Islet of Langerhans (tissue), 1 donor: ENCODE data around the gene RBBP6.
"Not testable (repeated sequence)": the region's sequence is repeated elsewhere in the genome, so short reads cannot be mapped to it uniquely, and the experiment has no call there.

Source experiments
- FAIRE-seq: peaks from one replicate; lab custom pipeline; 2011; peaks lifted over from hg19 to GRCh38; lab: Jason Lieb, UNC

RBBP6 gene

DNA sequence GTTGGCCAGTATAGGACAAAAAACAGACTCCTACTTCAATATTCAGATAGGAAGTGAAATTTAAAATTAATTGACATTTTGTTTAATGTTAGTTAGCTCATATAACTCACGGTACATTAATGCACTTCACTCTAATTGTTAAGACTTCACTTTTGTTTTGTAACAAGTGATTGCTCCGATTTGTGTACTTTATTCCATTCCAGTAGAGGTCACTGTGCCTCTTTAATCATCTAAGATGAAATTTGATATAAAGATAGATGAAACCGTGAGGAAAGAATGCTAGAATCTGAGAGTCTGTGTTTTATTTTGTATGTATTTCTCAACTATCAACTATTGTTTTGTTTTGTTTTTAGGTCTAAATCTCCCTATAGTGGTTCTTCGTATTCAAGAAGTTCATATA lies 29.0 kb downstream of the RBBP6 start:
- FAIRE-seq = no peak

DNA sequence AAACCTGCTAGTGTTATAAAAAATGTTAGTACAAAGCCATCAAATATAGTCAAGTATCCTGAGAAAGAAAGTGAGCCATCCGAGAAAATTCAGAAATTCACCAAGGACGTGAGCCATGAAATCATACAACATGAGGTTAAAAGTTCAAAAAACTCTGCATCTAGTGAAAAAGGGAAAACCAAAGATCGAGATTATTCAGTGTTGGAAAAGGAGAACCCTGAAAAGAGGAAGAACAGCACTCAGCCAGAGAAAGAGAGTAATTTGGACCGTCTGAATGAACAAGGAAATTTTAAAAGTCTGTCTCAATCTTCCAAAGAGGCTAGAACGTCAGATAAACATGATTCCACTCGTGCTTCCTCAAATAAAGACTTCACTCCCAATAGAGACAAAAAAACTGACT lies 31.7 kb downstream of the RBBP6 start:
- no peak for FAIRE-seq

GRCh38 chr16:24572069-24572468 lies 32.7 kb downstream of the RBBP6 start:
- no peak for FAIRE-seq

DNA sequence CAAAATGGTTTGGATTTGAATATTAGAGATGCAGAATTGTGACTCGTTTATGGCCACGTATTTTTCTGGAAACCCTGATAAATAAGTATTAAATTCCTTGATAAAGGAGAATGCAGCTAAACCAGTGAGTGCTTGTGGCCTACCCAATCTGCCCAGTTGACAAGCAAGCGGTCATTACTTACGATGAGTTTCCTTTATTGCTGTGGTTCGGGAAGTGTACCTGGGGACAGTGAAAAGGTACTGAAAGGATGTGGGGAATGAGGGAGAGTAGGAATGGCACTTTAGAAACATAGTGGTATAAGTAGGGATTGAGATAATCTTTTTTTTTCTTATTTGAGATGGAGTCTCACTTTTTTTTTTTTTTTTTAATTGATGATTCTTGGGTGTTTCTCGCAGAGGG lies 33.8 kb downstream of the RBBP6 start:
- FAIRE-seq = no peak

DNA sequence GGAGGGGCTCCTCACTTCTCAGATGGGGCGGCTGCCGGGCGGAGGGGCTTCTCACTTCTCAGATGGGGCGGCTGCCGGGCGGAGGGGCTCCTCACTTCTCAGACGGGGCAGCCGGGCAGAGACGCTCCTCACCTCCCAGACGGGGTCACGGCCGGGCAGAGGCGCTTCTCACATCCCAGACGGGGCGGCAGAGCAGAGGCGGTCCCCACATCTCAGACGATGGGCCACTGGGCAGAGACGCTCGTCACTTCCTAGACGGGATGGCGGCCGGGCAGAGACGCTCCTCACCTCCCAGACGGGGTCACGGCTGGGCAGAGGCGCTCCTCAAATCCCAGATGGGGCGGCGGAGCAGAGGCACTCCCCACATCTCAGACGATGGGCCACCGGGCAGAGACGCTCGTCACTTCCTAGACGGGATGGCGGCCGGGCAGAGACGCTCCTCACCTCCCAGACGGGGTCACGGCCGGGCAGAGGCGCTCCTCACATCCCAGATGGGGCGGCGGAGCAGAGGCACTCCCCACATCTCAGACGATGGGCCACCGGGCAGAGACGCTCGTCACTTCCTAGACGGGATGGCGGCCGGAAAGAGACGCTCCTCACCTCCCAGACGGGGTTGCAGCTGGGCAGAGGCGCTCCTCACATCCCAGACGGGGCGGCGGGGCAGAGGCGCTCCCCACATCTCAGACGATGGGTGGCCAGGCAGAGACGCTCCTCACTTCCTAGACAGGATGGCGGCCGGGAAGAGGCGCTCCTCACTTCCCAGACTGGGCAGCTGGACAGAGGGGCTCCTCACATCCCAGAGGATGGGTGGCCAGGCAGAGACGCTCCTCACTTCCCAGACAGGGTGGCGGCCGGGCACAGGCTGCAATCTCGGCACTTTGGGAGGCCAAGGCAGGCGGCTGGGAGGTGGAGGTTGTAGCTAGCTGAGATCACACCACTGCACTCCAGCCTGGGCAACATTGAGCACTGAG lies 35.4 kb downstream of the RBBP6 start:
- not testable (repeated sequence) for FAIRE-seq

GRCh38 chr16:24575791-24576190 lies 36.4 kb downstream of the RBBP6 start:
- not testable (repeated sequence) for FAIRE-seq

- FAIRE-seq = no peak
Observed at GRCh38 chr16:24577167-24577566, 37.8 kb downstream of the RBBP6 start.

DNA sequence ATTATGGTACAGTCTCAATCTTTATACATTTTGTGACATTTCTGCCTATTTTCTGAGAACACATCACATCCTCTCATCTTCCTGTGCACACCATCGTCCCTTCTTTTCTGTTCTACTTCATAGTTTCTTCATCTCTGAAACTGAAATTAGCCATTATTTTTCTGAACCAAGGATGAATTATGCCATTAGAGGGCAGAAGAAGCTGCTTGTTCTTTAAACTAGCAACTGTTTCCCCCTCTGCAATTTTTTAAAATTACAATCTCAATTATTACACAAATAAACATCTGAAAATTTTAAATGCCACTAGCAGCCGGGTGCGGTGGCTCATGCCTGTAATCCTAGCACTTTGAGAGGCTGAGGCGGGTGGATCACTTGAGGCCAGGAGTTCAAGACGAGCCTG lies 41.3 kb downstream of the RBBP6 start:
- FAIRE-seq = peak; percentile 91

DNA sequence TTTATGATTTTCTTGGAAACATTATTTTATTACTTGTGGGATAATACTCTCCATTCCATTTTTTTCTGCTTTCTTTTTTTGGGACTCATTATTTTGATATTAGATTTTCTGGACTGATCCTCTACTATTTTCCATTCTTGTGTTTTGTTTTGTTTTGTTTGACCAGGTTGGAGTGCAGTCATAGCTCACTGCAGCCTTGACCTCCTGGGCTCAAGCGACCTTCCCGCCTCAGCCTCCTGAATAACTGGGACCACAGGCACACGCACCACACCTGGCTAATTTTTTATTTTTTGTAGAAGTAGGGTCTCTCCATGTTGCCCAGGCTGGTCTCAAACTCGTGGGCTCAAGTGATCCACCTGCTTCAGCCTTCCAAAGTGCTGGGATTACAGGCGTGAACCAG lies 44.1 kb downstream of the RBBP6 start:
- FAIRE-seq = no peak

- no peak for FAIRE-seq
Observed at GRCh38 chr16:24589997-24590396, 50.6 kb downstream of the RBBP6 start.

DNA sequence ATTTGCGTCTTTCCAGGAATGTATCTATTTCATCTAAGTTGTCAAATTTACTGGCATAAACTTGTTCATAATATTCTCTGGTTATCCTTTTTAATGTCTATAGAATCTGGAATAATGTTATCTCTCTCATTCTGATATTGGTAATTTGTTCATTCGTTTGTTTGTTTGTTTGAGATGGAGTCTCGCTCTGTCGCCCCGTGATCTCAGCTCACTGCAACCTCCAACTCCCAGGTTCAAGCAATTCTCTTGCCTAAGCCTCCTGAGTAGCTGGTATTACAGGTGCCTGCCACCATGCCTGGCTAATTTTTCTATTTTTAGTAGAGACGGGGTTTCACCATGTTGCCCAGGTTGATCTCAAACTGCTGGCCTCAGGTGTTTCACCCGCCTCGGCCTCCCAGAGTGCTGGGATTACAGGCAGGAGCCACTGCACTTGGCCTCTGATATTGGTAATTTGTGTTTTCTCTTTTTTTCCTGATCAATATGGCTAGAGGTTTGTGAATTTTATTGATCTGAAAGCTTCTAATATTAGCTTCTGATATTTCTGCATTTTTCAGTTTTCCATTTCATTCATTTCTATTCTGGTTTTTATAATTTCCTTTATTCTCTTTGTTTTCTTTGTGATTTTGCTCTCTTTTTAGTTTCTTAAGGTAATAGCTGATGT lies 59.5 kb downstream of the RBBP6 start:
- no peak for FAIRE-seq

DNA sequence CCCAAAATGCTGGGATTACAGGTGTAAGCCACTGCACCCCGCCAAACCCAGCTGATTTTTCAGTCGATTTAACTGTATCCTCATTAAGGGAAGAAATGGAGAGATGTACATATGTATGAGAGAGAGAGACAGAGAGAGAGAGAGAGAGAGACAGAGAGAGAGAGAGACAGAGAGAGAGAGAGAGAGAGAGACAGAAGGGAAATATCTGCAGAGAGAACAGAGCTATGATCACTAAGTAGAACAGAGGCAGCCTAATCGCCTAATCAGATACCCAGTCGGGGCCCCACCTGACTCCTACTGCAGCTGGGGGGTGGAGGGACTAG lies 70.0 kb downstream of the RBBP6 start:
- no peak for FAIRE-seq

- no peak for FAIRE-seq
Observed at GRCh38 chr16:24609740-24610415, 70.5 kb downstream of the RBBP6 start.

GRCh38 chr16:24610416-24610755 lies 71.0 kb downstream of the RBBP6 start:
- no peak for FAIRE-seq

DNA sequence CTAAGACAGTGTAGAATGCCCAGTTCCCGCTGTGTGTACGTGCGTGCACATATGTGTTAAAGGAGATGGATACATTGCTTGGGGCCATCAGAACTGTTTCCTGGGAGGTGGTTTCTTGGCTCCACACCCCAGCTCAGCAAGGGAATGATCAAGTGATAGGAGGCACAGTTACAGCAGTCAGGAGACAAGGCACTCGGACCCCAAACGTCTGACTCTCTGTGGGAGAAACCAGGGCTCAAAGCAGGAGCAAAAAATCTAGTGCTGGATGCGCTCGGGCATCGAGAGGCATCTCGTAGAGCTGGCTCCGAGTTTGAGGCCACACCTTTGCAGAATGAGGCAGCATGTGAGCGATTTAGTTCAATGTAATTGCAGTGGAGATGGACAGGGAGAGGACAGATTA lies 71.9 kb downstream of the RBBP6 start:
- no peak for FAIRE-seq

- FAIRE-seq = no peak
Observed at GRCh38 chr16:24612656-24613055, 73.3 kb downstream of the RBBP6 start.

GRCh38 chr16:24613267-24613666 lies 73.9 kb downstream of the RBBP6 start:
- not testable (repeated sequence) for FAIRE-seq

- no peak for FAIRE-seq
Observed at GRCh38 chr16:24617502-24617901, 78.1 kb downstream of the RBBP6 start.
